B cell (primary cell): Measurements from ENCODE around the gene DSN1. TPM values are rescaled to one million over a fixed set of nuclear protein-coding genes. Genes with fewer than 3 reads are reported as not detected.

Source experiments
- ATAC-seq: fragments of 200-7000 bp; cut with Tn5 transposase; one replicate; pipeline ENCODE4 v1.10.0; 2021; ENCODE audit warnings: low read depth, mild to moderate bottlenecking, moderate number of reproducible peaks, moderate library complexity
- CTCF ChIA-PET: fragments of 350-600 bp; sonication (Branson Sonifier 250); formaldehyde crosslinking; loops from one replicate; lab custom pipeline; 2021; ENCODE audit warnings: antibody characterized with exemption, inconsistent platforms; lab: Charles Lee
- POLR2A ChIA-PET: fragments of 350-600 bp; sonication (Branson Sonifier 250); formaldehyde crosslinking; loops from one replicate; lab custom pipeline; 2021; ENCODE audit warnings: antibody characterized with exemption; lab: Charles Lee
- DNase-seq: peaks from one replicate; pipeline ENCODE4 v3.0.0; 2013
- H2AFZ ChIP-seq: 2 replicates; pipeline ENCODE4 v1.6.1; 2012; ENCODE audit warnings: mild to moderate bottlenecking, low read depth, low read length; ENCODE audit not compliant: insufficient read depth, poor library complexity, severe bottlenecking
- H3K27ac ChIP-seq, 2 donors: 1 replicate in 1 of 2; 2 replicates in 1 of 2; pipeline ENCODE4 v1.5.1; 2012 to 2013; ENCODE audit warnings: low read length in 2 of 2, mild to moderate bottlenecking in 2 of 2, moderate library complexity in 1 of 2
- H3K27me3 ChIP-seq, 4 experiments: fragments of 200-600 bp in 1 of 4; sonication (generic) in 1 of 4; replicated peaks in 1 of 4; 1 replicate in 2 of 4; 2 replicates in 2 of 4; pipeline versions ENCODE4 v1.6.1 to v1.7.0; 2013 to 2016; ENCODE audit warnings: low read length in 3 of 4, mild to moderate bottlenecking in 2 of 4, mixed read lengths in 1 of 4, moderate library complexity in 1 of 4; ENCODE audit not compliant: insufficient read depth in 4 of 4, control insufficient read depth in 3 of 4; ENCODE audit errors: control extremely low read depth in 1 of 4
- H3K36me3 ChIP-seq, 2 experiments: replicated peaks in 1 of 2; 1 replicate in 1 of 2; 2 replicates in 1 of 2; pipeline versions ENCODE4 v1.6.1 to v1.7.1; 2013; ENCODE audit warnings: low read length in 1 of 2; ENCODE audit not compliant: insufficient read depth in 2 of 2, control insufficient read depth in 1 of 2; ENCODE audit errors: control extremely low read depth in 1 of 2, extremely low read depth in 1 of 2
- H3K4me1 ChIP-seq, 2 donors: fragments of 200-600 bp in 1 of 2; sonication (generic) in 1 of 2; 1 replicate in 1 of 2; 2 replicates in 1 of 2; pipeline versions ENCODE4 v1.5.1 to v1.6.1; 2013 to 2017; ENCODE audit warnings: low read length in 2 of 2; ENCODE audit not compliant: control insufficient read depth in 2 of 2, insufficient read depth in 2 of 2
- H3K4me2 ChIP-seq: replicated peaks from 2 replicates; pipeline ENCODE3; 2012; ENCODE audit warnings: mild to moderate bottlenecking, low read depth, low read length; ENCODE audit not compliant: poor library complexity, severe bottlenecking
- H3K4me3 ChIP-seq, 5 experiments: fragments of 200-600 bp in 1 of 5; sonication (generic) in 1 of 5; 1 replicate in 3 of 5; 2 replicates in 2 of 5; pipeline versions ENCODE4 v1.5.1 to v1.7.0; 2011 to 2016; ENCODE audit warnings: low read length in 4 of 5, mild to moderate bottlenecking in 4 of 5, low read depth in 2 of 5, control low read depth in 1 of 5, moderate library complexity in 1 of 5; ENCODE audit not compliant: insufficient read depth in 1 of 5; ENCODE audit errors: control extremely low read depth in 1 of 5, extremely low read depth in 1 of 5
- H3K79me2 ChIP-seq: fragments of 200-600 bp; sonication (generic); one replicate; pipeline ENCODE4 v1.6.0; 2016; ENCODE audit warnings: low read length; ENCODE audit not compliant: control insufficient read depth, insufficient read depth
- H3K9ac ChIP-seq: fragments of 200-600 bp; sonication (generic); 2 replicates; pipeline ENCODE4 v1.6.1; 2017; ENCODE audit warnings: mild to moderate bottlenecking, low read length, moderate library complexity
- H3K9me3 ChIP-seq, 3 donors: one replicate each; pipeline versions ENCODE4 v1.6.1 to v1.7.1; 2013; ENCODE audit warnings: low read length in 2 of 3; ENCODE audit not compliant: control insufficient read depth in 2 of 3, insufficient read depth in 1 of 3; ENCODE audit errors: control extremely low read depth in 1 of 3
- H4K20me1 ChIP-seq: 2 replicates; pipeline ENCODE4 v1.6.0; 2012; ENCODE audit warnings: mild to moderate bottlenecking, low read length; ENCODE audit not compliant: insufficient read depth, control insufficient read depth, poor library complexity, severe bottlenecking
- H3K27ac Mint-ChIP-seq: one replicate; pipeline ENCODE4 v1.8.0; 2021; ENCODE audit warnings: mixed read lengths
- H3K27me3 Mint-ChIP-seq: one replicate; pipeline ENCODE4 v1.8.0; 2021; ENCODE audit warnings: mixed read lengths
- H3K4me1 Mint-ChIP-seq: one replicate; pipeline ENCODE4 v1.8.0; 2021; ENCODE audit warnings: mixed read lengths
- H3K4me3 Mint-ChIP-seq: one replicate; pipeline ENCODE4 v1.8.0; 2021; ENCODE audit warnings: mixed read lengths
- H3K9me3 Mint-ChIP-seq: one replicate; pipeline ENCODE4 v1.8.0; 2022; ENCODE audit warnings: mixed read lengths; ENCODE audit not compliant: insufficient read depth
- EZH2 ChIP-seq: IDR thresholded peaks from 2 replicates; pipeline ENCODE4 v1.6.1; 2012; ENCODE audit warnings: borderline replicate concordance, low read depth, mild to moderate bottlenecking, moderate library complexity, low read length; ENCODE audit not compliant: insufficient read depth, poor library complexity, severe bottlenecking
- WGBS: methylation state at CpG from one replicate; pipeline ENCODE4 v1.1.5; 2013; ENCODE audit warnings: missing lambda C conversion rate; ENCODE audit not compliant: insufficient coverage; 5-methylcytosine and 5-hydroxymethylcytosine counted together
- intact Hi-C: fragments of 100-400 bp; cut with micrococcal nuclease; formaldehyde crosslinking; loops from one replicate; pipeline ENCODE4 v1.10.0; 2022
- polyA plus RNA-seq: library from polyadenylated mRNA; depleted of rRNA; stranded (reverse); fragments of >200 nt; gene quantifications from 2 replicates; pipeline ENCODE4 v1.2.3, GENCODE V29; 2012
- total RNA-seq, 2 donors: library from RNA; stranded (reverse); fragments of 120-200 nt in 1 of 2; gene quantifications; 1 replicate in 1 of 2; 2 replicates in 1 of 2; pipeline versions ENCODE4 v1.2.3 to v1.2.4, GENCODE V29; 2013 to 2022
- TF ChIP-seq, protein P1 (sequence below): fragments of 200-600 bp; IDR thresholded peaks from one replicate; pipeline ENCODE4 v1.8.0; 2022; ENCODE audit warnings: antibody characterized with exemption, mild to moderate bottlenecking

DSN1 gene
- total and polyA plus RNA-seq, 2 donors (not counting 1 experiment from before 2014, with no cell fraction given) = 13.2 to 17.1 TPM

DNA sequence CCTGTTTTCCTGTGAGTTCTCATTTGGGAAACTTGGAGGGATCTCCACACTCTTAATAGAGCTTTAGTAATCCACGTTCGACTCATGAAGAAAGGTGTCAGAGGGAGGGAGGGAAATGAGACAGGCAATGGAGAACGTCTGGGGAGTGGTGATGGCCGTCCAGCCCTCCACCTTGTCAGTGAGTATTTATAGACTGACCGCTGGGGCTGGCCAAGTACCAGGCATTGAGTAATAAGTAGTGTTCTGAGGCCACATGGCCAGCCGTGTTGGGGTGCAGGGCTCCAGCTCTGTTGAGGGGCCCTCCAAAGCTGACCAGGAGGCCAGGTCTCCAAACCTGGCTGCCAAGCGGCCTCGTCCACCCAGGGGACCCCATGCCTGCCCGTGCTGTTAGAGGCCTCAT, 11.3 kb upstream of the DSN1 start:
- H3K27ac ChIP-seq = no peak overlapping the region
- H3K9me3 ChIP-seq = no peaks in the 10 kb centered on the region
- DNase-seq (no peak), ATAC-seq (no peak)
- no peaks in the 10 kb centered on the region for H4K20me1 ChIP-seq
- Mint-ChIP-seq H3K27ac (no peak overlapping the region), H3K9me3 (no peaks in the 10 kb centered on the region), H3K4me1 (no peaks in the 10 kb centered on the region), H3K4me3 (no peak overlapping the region), H3K27me3 (no peaks in the 10 kb centered on the region)
- POLR2A ChIA-PET = no interaction called here
- H3K36me3 ChIP-seq = peaks cover 3 to 19% of the 10 kb centered on the region in 2 experiments
- no peaks in the 10 kb centered on the region for H3K27me3 ChIP-seq
- CTCF ChIA-PET = no interaction called here
- no peak overlapping the region for H2AFZ ChIP-seq
- WGBS = 94% methylated on average over 6 of the region's 9 CpGs
- no peak overlapping the region for H3K4me2 ChIP-seq
- no peak overlapping the region for H3K4me3 ChIP-seq
- TF ChIP-seq EZH2 = no peak
- TF ChIP-seq, protein P1, sequence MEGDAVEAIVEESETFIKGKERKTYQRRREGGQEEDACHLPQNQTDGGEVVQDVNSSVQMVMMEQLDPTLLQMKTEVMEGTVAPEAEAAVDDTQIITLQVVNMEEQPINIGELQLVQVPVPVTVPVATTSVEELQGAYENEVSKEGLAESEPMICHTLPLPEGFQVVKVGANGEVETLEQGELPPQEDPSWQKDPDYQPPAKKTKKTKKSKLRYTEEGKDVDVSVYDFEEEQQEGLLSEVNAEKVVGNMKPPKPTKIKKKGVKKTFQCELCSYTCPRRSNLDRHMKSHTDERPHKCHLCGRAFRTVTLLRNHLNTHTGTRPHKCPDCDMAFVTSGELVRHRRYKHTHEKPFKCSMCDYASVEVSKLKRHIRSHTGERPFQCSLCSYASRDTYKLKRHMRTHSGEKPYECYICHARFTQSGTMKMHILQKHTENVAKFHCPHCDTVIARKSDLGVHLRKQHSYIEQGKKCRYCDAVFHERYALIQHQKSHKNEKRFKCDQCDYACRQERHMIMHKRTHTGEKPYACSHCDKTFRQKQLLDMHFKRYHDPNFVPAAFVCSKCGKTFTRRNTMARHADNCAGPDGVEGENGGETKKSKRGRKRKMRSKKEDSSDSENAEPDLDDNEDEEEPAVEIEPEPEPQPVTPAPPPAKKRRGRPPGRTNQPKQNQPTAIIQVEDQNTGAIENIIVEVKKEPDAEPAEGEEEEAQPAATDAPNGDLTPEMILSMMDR = no peak
- H3K4me1 ChIP-seq = no peaks in the 10 kb centered on the region
- intact Hi-C loops = no loop called here
- H3K79me2 ChIP-seq = no peaks in the 10 kb centered on the region
- no peak overlapping the region for H3K9ac ChIP-seq

DNA sequence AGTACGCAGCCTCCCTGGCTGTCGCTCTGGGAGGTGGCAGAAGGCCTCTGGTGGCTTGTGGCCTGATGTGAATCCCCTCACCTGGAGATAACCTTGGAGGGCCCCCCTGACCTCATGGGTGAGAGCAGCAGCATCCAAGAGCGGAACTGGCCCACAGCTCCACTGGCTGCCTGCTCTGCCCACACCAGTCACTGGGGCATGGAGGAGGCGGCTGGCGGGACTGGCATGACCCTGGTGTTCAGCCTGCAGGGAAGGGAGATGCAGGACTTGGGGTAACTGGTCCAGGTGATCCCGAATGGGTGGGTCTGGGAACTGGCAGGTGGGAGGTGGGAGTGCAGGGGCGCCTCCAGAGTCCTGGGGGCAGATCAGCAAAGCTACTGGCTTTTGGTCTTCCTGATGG, 10.6 kb upstream of the DSN1 start:
- POLR2A ChIA-PET = no interaction called here
- no peak overlapping the region for H3K4me2 ChIP-seq

More for the DNA sequence above, 10.6 kb upstream of the DSN1 start:
- H4K20me1 ChIP-seq = no peaks in the 10 kb centered on the region
- no peaks in the 10 kb centered on the region for H3K4me1 ChIP-seq
- DNase-seq = no peak
- no peak for ATAC-seq
- H3K4me3 ChIP-seq = no peak overlapping the region
- no peak overlapping the region for H3K27ac ChIP-seq
- no peak overlapping the region for H3K9ac ChIP-seq
- no peak for TF ChIP-seq EZH2
- TF ChIP-seq, protein P1 = no peak
- 100% methylated on average over 7 of the region's 7 CpGs for WGBS
- Mint-ChIP-seq H3K27me3 (no peaks in the 10 kb centered on the region), H3K4me1 (no peaks in the 10 kb centered on the region), H3K27ac (no peak overlapping the region), H3K9me3 (no peaks in the 10 kb centered on the region), H3K4me3 (no peak overlapping the region)
- H3K27me3 ChIP-seq = no peaks in the 10 kb centered on the region
- H2AFZ ChIP-seq = no peak overlapping the region
- peaks cover 3 to 19% of the 10 kb centered on the region in 2 experiments for H3K36me3 ChIP-seq
- CTCF ChIA-PET = no interaction called here
- H3K9me3 ChIP-seq = no peaks in the 10 kb centered on the region
- H3K79me2 ChIP-seq = no peaks in the 10 kb centered on the region
- intact Hi-C loops = no loop called here
